Lower leg skin (tissue), 3 donors: ENCODE measurements around the gene ADAMTSL2.

Source experiments
- CTCF ChIP-seq, 3 donors: fragments of 450-650 bp; IDR thresholded peaks; one replicate each; pipeline ENCODE4 v1.5.1; 2016; ENCODE audit warnings: antibody characterized with exemption in 3 of 3, mild to moderate bottlenecking in 3 of 3, moderate library complexity in 2 of 3
- POLR2A ChIP-seq, 2 donors: fragments of 450-650 bp; IDR thresholded peaks; one replicate each; pipeline ENCODE4 v1.6.1; 2016 to 2017; ENCODE audit warnings: antibody characterized with exemption in 2 of 2, mild to moderate bottlenecking in 1 of 2, moderate library complexity in 1 of 2

GRCh38 chr9:133495327-133496293 lies 38.9 kb upstream of the ADAMTSL2 start:
- no peak for TF ChIP-seq POLR2A (IDR thresholded peaks at IDR 0.05)
- TF ChIP-seq CTCF (IDR thresholded peaks at IDR 0.05) = peak in 1 of 3 donors; percentile 8
